DMS79 treated with DMSO at 0.1 percent for 48 hours (cell line): ENCODE data around the gene QRICH2.
"Not testable (repeated sequence)": the region's sequence is repeated elsewhere in the genome, so short reads cannot be mapped to it uniquely, and the experiment has no call there.

Source experiments
- DNase-seq: peaks from one replicate; lab custom pipeline; 2025; lab: John Stamatoyannopoulos, UW

The QRICH2 gene

GRCh38 chr17:76278268-76278908, 29.7 kb downstream of the QRICH2 start:
- DNase-seq = no peak

GRCh38 chr17:76277300-76278267, 30.5 kb downstream of the QRICH2 start:
- DNase-seq = no peak

GRCh38 chr17:76276461-76277299, 31.4 kb downstream of the QRICH2 start:
- no peak for DNase-seq

GRCh38 chr17:76276069-76276431, 32.0 kb downstream of the QRICH2 start:
- no peak for DNase-seq

- DNase-seq = no peak
These were observed 32.6 kb downstream of the QRICH2 start for GRCh38 chr17:76275382-76276068.

- DNase-seq = no peak
These were observed 33.7 kb downstream of the QRICH2 start for GRCh38 chr17:76274112-76274956.

GRCh38 chr17:76273445-76274111, 34.5 kb downstream of the QRICH2 start:
- DNase-seq = no peak

- no peak for DNase-seq
These were observed 35.3 kb downstream of the QRICH2 start for GRCh38 chr17:76272541-76273444.

- no peak for DNase-seq
These were observed 36.2 kb downstream of the QRICH2 start for GRCh38 chr17:76271669-76272540.

GRCh38 chr17:76270770-76271668, 37.1 kb downstream of the QRICH2 start:
- no peak for DNase-seq

- no peak for DNase-seq
These were observed 37.9 kb downstream of the QRICH2 start for GRCh38 chr17:76270127-76270592.

GRCh38 chr17:76268991-76269981, 38.8 kb downstream of the QRICH2 start:
- no peak for DNase-seq

GRCh38 chr17:76268015-76268749, 39.9 kb downstream of the QRICH2 start:
- no peak for DNase-seq

GRCh38 chr17:76267581-76268001, 40.5 kb downstream of the QRICH2 start:
- not testable (repeated sequence) for DNase-seq

GRCh38 chr17:76267051-76267576, 41.0 kb downstream of the QRICH2 start:
- DNase-seq = no peak
